Suprapubic skin (tissue), 2 donors: ENCODE results near the gene AKR7A2.

Experiments used
- EP300 ChIP-seq: sonication (generic); formaldehyde crosslinking; IDR thresholded peaks from one replicate; pipeline ENCODE4 v1.6.1; 2017; ENCODE audit warnings: antibody characterized with exemption
- POLR2A ChIP-seq, 2 donors: fragments of 450-650 bp; IDR thresholded peaks; one replicate each; pipeline ENCODE4 v1.6.1; 2017; ENCODE audit warnings: antibody characterized with exemption in 2 of 2, mild to moderate bottlenecking in 2 of 2, moderate library complexity in 2 of 2

GRCh38 chr1:19329188-19329587 lies 17.2 kb upstream of the AKR7A2 start:
- TF ChIP-seq POLR2A (IDR thresholded peaks at IDR 0.05): no peak
- no peak for TF ChIP-seq EP300
